H9 (cell line): ENCODE data around the gene CACNB4. TPM values are rescaled to one million over a fixed set of nuclear protein-coding genes. Genes with fewer than 3 reads are reported as not detected.

Experiments used
- DNase-seq: peaks from one replicate; pipeline ENCODE4 v3.0.0-alpha.2; 2017
- H2AFZ ChIP-seq: one replicate; pipeline ENCODE4 v1.6.1; 2013; ENCODE audit warnings: mild to moderate bottlenecking, low read length, control low read depth, moderate library complexity
- H2AK5ac ChIP-seq: 2 replicates; pipeline ENCODE4 v1.6.1; 2013; ENCODE audit warnings: low read length, control low read depth, mixed read lengths; ENCODE audit not compliant: insufficient read length
- H2BK120ac ChIP-seq: one replicate; pipeline ENCODE4 v1.6.1; 2013; ENCODE audit warnings: low read depth, mild to moderate bottlenecking, low read length, control low read depth, inconsistent platforms; ENCODE audit not compliant: poor library complexity, severe bottlenecking
- H2BK12ac ChIP-seq: 2 replicates; pipeline ENCODE4 v1.6.1; 2013; ENCODE audit warnings: low read length, control low read depth, mixed read lengths, low read depth; ENCODE audit not compliant: insufficient read length
- H2BK15ac ChIP-seq: 2 replicates; pipeline ENCODE4 v1.6.1; 2013; ENCODE audit warnings: low read depth, low read length, control low read depth
- H2BK20ac ChIP-seq: one replicate; pipeline ENCODE4 v1.6.1; 2013; ENCODE audit warnings: low read depth, mild to moderate bottlenecking, low read length, control low read depth, inconsistent platforms; ENCODE audit not compliant: poor library complexity, severe bottlenecking
- H2BK5ac ChIP-seq: 2 replicates; pipeline ENCODE4 v1.6.1; 2013; ENCODE audit warnings: low read length, control low read depth, mixed read lengths; ENCODE audit not compliant: insufficient read length
- H3K14ac ChIP-seq: 2 replicates; pipeline ENCODE4 v1.6.1; 2013; ENCODE audit warnings: low read length, control low read depth; ENCODE audit not compliant: insufficient read depth
- H3K18ac ChIP-seq: 2 replicates; pipeline ENCODE4 v1.6.1; 2013; ENCODE audit warnings: low read depth, mild to moderate bottlenecking, mixed read lengths, low read length, control low read depth; ENCODE audit not compliant: insufficient read length
- H3K23ac ChIP-seq: 2 replicates; pipeline ENCODE4 v1.6.1; 2013; ENCODE audit warnings: low read length, control low read depth, mixed read lengths, low read depth; ENCODE audit not compliant: insufficient read length
- H3K23me2 ChIP-seq: 2 replicates; pipeline ENCODE4 v1.6.1; 2013; ENCODE audit warnings: low read depth, mild to moderate bottlenecking, mixed read lengths, low read length, control low read depth; ENCODE audit not compliant: insufficient read length, poor library complexity, severe bottlenecking
- H3K27ac ChIP-seq: 2 replicates; pipeline ENCODE4 v1.5.1; 2013; ENCODE audit warnings: low read length, control low read depth, mixed read lengths, low read depth; ENCODE audit not compliant: insufficient read length
- H3K27me3 ChIP-seq: 2 replicates; pipeline ENCODE4 v1.6.1; 2013; ENCODE audit warnings: low read length, control low read depth, inconsistent platforms; ENCODE audit not compliant: insufficient read depth
- H3K4ac ChIP-seq: 2 replicates; pipeline ENCODE4 v1.6.1; 2013; ENCODE audit warnings: low read depth, mild to moderate bottlenecking, control low read depth, inconsistent platforms, low read length, moderate library complexity
- H3K4me1 ChIP-seq: 2 replicates; pipeline ENCODE4 v1.6.1; 2013; ENCODE audit warnings: low read length, control low read depth, inconsistent platforms; ENCODE audit not compliant: insufficient read depth
- H3K4me2 ChIP-seq: 2 replicates; pipeline ENCODE4 v1.6.1; 2013; ENCODE audit warnings: low read length, control low read depth, mixed read lengths; ENCODE audit not compliant: insufficient read length, insufficient read depth
- H3K56ac ChIP-seq: 2 replicates; pipeline ENCODE4 v1.6.1; 2013; ENCODE audit warnings: low read depth, mild to moderate bottlenecking, mixed read lengths, low read length, control low read depth; ENCODE audit not compliant: insufficient read length
- H3K79me1 ChIP-seq: 2 replicates; pipeline ENCODE4 v1.6.1; 2013; ENCODE audit warnings: low read depth, mild to moderate bottlenecking, moderate library complexity, low read length, control low read depth, inconsistent platforms; ENCODE audit not compliant: insufficient read depth, poor library complexity, severe bottlenecking
- H3K79me2 ChIP-seq: 2 replicates; pipeline ENCODE4 v1.6.1; 2013; ENCODE audit warnings: low read length, control low read depth, inconsistent platforms; ENCODE audit not compliant: insufficient read depth
- H3K9ac ChIP-seq: 2 replicates; pipeline ENCODE4 v1.6.1; 2013; ENCODE audit warnings: low read length, control low read depth, mixed read lengths; ENCODE audit not compliant: insufficient read length; ENCODE audit errors: extremely low read depth
- H3K9me3 ChIP-seq: one replicate; pipeline ENCODE4 v1.6.1; 2013; ENCODE audit warnings: low read depth, low read length, inconsistent platforms; ENCODE audit not compliant: control insufficient read depth
- H3T11ph ChIP-seq: one replicate; pipeline ENCODE4 v1.6.1; 2013; ENCODE audit warnings: mild to moderate bottlenecking, low read length, control low read depth, inconsistent platforms
- H4K20me1 ChIP-seq: one replicate; pipeline ENCODE4 v1.6.1; 2013; ENCODE audit not compliant: control insufficient read depth, insufficient read length, insufficient read depth
- H4K5ac ChIP-seq: 2 replicates; pipeline ENCODE4 v1.6.1; 2013; ENCODE audit warnings: low read depth, mild to moderate bottlenecking, mixed read lengths, low read length, control low read depth; ENCODE audit not compliant: insufficient read length
- H4K8ac ChIP-seq: replicated peaks from 2 replicates; pipeline ENCODE4 v1.6.1; 2013; ENCODE audit warnings: low read length, control low read depth, mixed read lengths, low read depth; ENCODE audit not compliant: insufficient read length
- H4K91ac ChIP-seq: 2 replicates; pipeline ENCODE4 v1.6.1; 2013; ENCODE audit warnings: low read depth, mild to moderate bottlenecking, moderate library complexity, mixed read lengths, low read length, control low read depth; ENCODE audit not compliant: insufficient read length
- H3K27ac Mint-ChIP-seq, 3 experiments: 2 replicates in 2 of 3; 3 replicates in 1 of 3; pipeline ENCODE4 v1.8.0; 2020 to 2021; ENCODE audit warnings: mixed read lengths in 3 of 3, mild to moderate bottlenecking in 1 of 3, moderate library complexity in 1 of 3
- H3K27me3 Mint-ChIP-seq: 2 replicates; pipeline ENCODE4 v1.8.0; 2021; ENCODE audit warnings: low read depth, mild to moderate bottlenecking, moderate library complexity, mixed read lengths
- H3K36me3 Mint-ChIP-seq, 3 experiments: 2 replicates in 2 of 3; 3 replicates in 1 of 3; pipeline ENCODE4 v1.8.0; 2020 to 2021; ENCODE audit warnings: low read depth in 3 of 3, mixed read lengths in 3 of 3; ENCODE audit not compliant: insufficient read depth in 1 of 3
- H3K4me1 Mint-ChIP-seq, 2 experiments: 2 replicates each; pipeline ENCODE4 v1.8.0; 2020; ENCODE audit warnings: mixed read lengths in 2 of 2
- H3K4me3 Mint-ChIP-seq, 2 experiments: 2 replicates in 1 of 2; 3 replicates in 1 of 2; pipeline ENCODE4 v1.8.0; 2020 to 2021; ENCODE audit warnings: mild to moderate bottlenecking in 2 of 2, mixed read lengths in 2 of 2, moderate library complexity in 1 of 2
- H3K9me3 Mint-ChIP-seq, 2 experiments: 2 replicates in 1 of 2; 3 replicates in 1 of 2; pipeline ENCODE4 v1.8.0; 2020; ENCODE audit warnings: mild to moderate bottlenecking in 2 of 2, mixed read lengths in 2 of 2, moderate library complexity in 1 of 2
- CTCF ChIP-seq: fragments of 200-600 bp; sonication (generic); conservative IDR thresholded peaks from 3 replicates; pipeline ENCODE4 v1.8.0; 2021; ENCODE audit warnings: antibody characterized with exemption, mild to moderate bottlenecking
- WGBS: extraction: QIAGEN DNeasy Blood & Tissue Kit; methylation state at CpG from one replicate; pipeline ENCODE4 v1.1.7; 2013; ENCODE audit warnings: missing lambda C conversion rate, low lambda C conversion rate, mixed read lengths; ENCODE audit not compliant: insufficient read length; ENCODE audit errors: extremely low coverage; 5-methylcytosine and 5-hydroxymethylcytosine counted together
- total RNA-seq: library from RNA; stranded (reverse); gene quantifications from 2 replicates; pipeline ENCODE4 v1.2.1, GENCODE V29; 2021

The CACNB4 gene
- total RNA-seq, 1 experiment from 2014 or later = 1.4 TPM

GRCh38 chr2:152015552-152015951 lies 83.3 kb downstream of the CACNB4 start:
- Histone ChIP-seq H3K23me2 (no peaks in the 10 kb centered on the region), H3K27ac (no peak overlapping the region), H3K56ac (no peak overlapping the region), H3K27me3 (no peaks in the 10 kb centered on the region), H3K23ac (no peak overlapping the region), H3K14ac (no peak overlapping the region), H4K91ac (no peak overlapping the region), H3K4me1 (peaks cover 2% of the 10 kb centered on the region; the same call in 1 of the 2 replicates), H2BK120ac (no peak overlapping the region), H2BK5ac (no peak overlapping the region), H2AFZ (no peak overlapping the region), H3K9ac (no peak overlapping the region), H2BK15ac (no peak overlapping the region), H3K18ac (no peak overlapping the region), H3K9me3 (no peaks in the 10 kb centered on the region), H4K5ac (no peak overlapping the region), H2BK20ac (no peak overlapping the region), H2AK5ac (no peak overlapping the region), H3T11ph (no peak overlapping the region), H3K4ac (no peak overlapping the region), H3K79me1 (no peaks in the 10 kb centered on the region), H3K79me2 (no peaks in the 10 kb centered on the region), H4K20me1 (no peaks in the 10 kb centered on the region), H4K8ac (no peak overlapping the region), H3K4me2 (no peak overlapping the region), H2BK12ac (no peak overlapping the region)
- peaks cover 4% of the 10 kb centered on the region for H3K27me3 Mint-ChIP-seq
- no CpG with 5 or more reads among the region's 5 CpGs for WGBS
- H3K27ac Mint-ChIP-seq = no peak overlapping the region
- no peak for DNase-seq
- no peaks in the 10 kb centered on the region for H3K36me3 Mint-ChIP-seq
- TF ChIP-seq CTCF = no peak
- H3K4me3 Mint-ChIP-seq = no peak overlapping the region
- H3K9me3 Mint-ChIP-seq = no peaks in the 10 kb centered on the region
- H3K4me1 Mint-ChIP-seq = no peaks in the 10 kb centered on the region
